ENCODE measurements around the gene MOB1B.

GRCh38 chr4:70945046-70945445, 42.9 kb downstream of the MOB1B start:
- TF ChIP-seq SUZ12 (IDR thresholded peaks at IDR 0.05) (no peak), HDGF (IDR thresholded peaks at IDR 0.05; ENCODE audit: borderline replicate concordance) (no peak)

Data from HEK293T (cell line).